Upper lobe of left lung (tissue), 6 donors: Measurements from ENCODE around the gene E2F1. TPM values are rescaled to one million over a fixed set of nuclear protein-coding genes. Genes with fewer than 3 reads are reported as not detected.

Experiments used
- ATAC-seq, 2 donors: fragments of 200-7000 bp; cut with Tn5 transposase; one replicate each; pipeline ENCODE4 v1.9.1; 2022; ENCODE audit warnings: mild to moderate bottlenecking in 2 of 2, moderate library complexity in 2 of 2; ENCODE audit not compliant: low FRiP score in 2 of 2
- DNase-seq, 2 donors: peaks; one replicate each; pipeline ENCODE4 v3.0.0-alpha.2; 2019 to 2020
- H3K27ac ChIP-seq, 4 donors: fragments of 200-600 bp; sonication (generic); one replicate each; pipeline ENCODE4 v1.5.1; 2016 to 2019
- H3K27me3 ChIP-seq, 4 donors: fragments of 200-600 bp; sonication (generic); one replicate each; pipeline ENCODE4 v1.5.1; 2017 to 2019
- H3K36me3 ChIP-seq, 4 donors: fragments of 200-600 bp; sonication (generic); one replicate each; pipeline ENCODE4 v1.5.1; 2016 to 2019
- H3K4me1 ChIP-seq, 4 donors: fragments of 200-600 bp; sonication (generic); one replicate each; pipeline ENCODE4 v1.5.1; 2018 to 2019
- H3K4me3 ChIP-seq, 4 donors: fragments of 200-600 bp; sonication (generic); one replicate each; pipeline ENCODE4 v1.5.1; 2017 to 2019; ENCODE audit warnings: mild to moderate bottlenecking in 2 of 4, moderate library complexity in 1 of 4
- H3K9me3 ChIP-seq, 4 donors: fragments of 200-600 bp; sonication (generic); one replicate each; pipeline ENCODE4 v1.5.1; 2018 to 2019
- CTCF ChIP-seq, 6 experiments: fragments of 450-650 bp in 4 of 6; fragments of 200-600 bp in 2 of 6; sonication (generic) in 2 of 6; IDR thresholded peaks; one replicate each; pipeline ENCODE4 v1.5.1; 2016 to 2019; ENCODE audit warnings: antibody characterized with exemption in 6 of 6
- EP300 ChIP-seq, 4 donors: sonication (generic); formaldehyde crosslinking; IDR thresholded peaks; one replicate each; pipeline ENCODE4 v1.5.1; 2017; ENCODE audit warnings: antibody characterized with exemption in 4 of 4, control low read depth in 2 of 4
- POLR2A ChIP-seq, 4 donors: fragments of 450-650 bp; IDR thresholded peaks; one replicate each; pipeline ENCODE4 v1.5.1; 2016 to 2017; ENCODE audit warnings: antibody characterized with exemption in 4 of 4, mild to moderate bottlenecking in 2 of 4
- POLR2AphosphoS5 ChIP-seq, 2 donors: sonication (generic); formaldehyde crosslinking; IDR thresholded peaks; one replicate each; pipeline ENCODE4 v1.5.1; 2017; ENCODE audit warnings: antibody characterized with exemption in 2 of 2
- WGBS, 2 donors: methylation state at CpG; one replicate each; pipeline ENCODE4 v1.1.5; 2017 to 2018; 5-methylcytosine and 5-hydroxymethylcytosine counted together
- total RNA-seq, 6 donors: library from RNA; depleted of rRNA in 4 of 6; stranded (reverse); fragments of >200 nt in 4 of 6; gene quantifications; one replicate each; pipeline versions ENCODE4 v1.1.0 to v1.2.1, GENCODE V29; 2016 to 2021
- donor health status: DM: no; HTN: no; CAD: no; lungs with moderate emphysema.
- donor health status: DM: no; HTN: yes; CAD: no; lungs with severe emphysema.

Gene E2F1
- total RNA-seq, 6 donors from 2014 or later = 5.5 to 12.9 (median 6.8) TPM

GRCh38 chr20:33658510-33658909 is 27.7 kb downstream of the E2F1 start:
- Histone ChIP-seq H3K27ac (no peak overlapping the region), H3K36me3 (peaks cover 5 to 36% (median 24%) of the 10 kb centered on the region in 4 donors), H3K9me3 (no peaks in the 10 kb centered on the region), H3K27me3 (no peaks in the 10 kb centered on the region), H3K4me3 (no peak overlapping the region), H3K4me1 (peaks cover 6 to 23% (median 22%) of the 10 kb centered on the region in 4 donors)
- ATAC-seq = no peak
- TF ChIP-seq POLR2A (IDR thresholded peaks at IDR 0.05) = no peak
- no peak for TF ChIP-seq POLR2AphosphoS5 (IDR thresholded peaks at IDR 0.05)
- TF ChIP-seq EP300 (IDR thresholded peaks at IDR 0.05) = no peak
- no peak for TF ChIP-seq CTCF (IDR thresholded peaks at IDR 0.05)
- no peak for DNase-seq
- 97 to 100% methylated on average over 1 to 8 of the region's 8 CpGs for whole genome bisulfite sequencing, 2 donors

GRCh38 chr20:33657704-33658095 is 28.5 kb downstream of the E2F1 start:
- no peak for ATAC-seq
- DNase-seq = no peak
- WGBS, 2 donors = 93 to 96% methylated on average over 4 to 10 of the region's 12 CpGs
- no peaks in the 10 kb centered on the region for H3K9me3 ChIP-seq
- no peak overlapping the region for H3K4me3 ChIP-seq
- H3K4me1 ChIP-seq = peaks cover 7 to 21% (median 21%) of the 10 kb centered on the region in 4 donors
- no peaks in the 10 kb centered on the region for H3K27me3 ChIP-seq
- TF ChIP-seq CTCF (IDR thresholded peaks at IDR 0.05) (no peak), POLR2A (IDR thresholded peaks at IDR 0.05) (no peak), EP300 (IDR thresholded peaks at IDR 0.05) (no peak), POLR2AphosphoS5 (IDR thresholded peaks at IDR 0.05) (no peak)
- peaks cover 5 to 36% (median 24%) of the 10 kb centered on the region in 4 donors for H3K36me3 ChIP-seq
- H3K27ac ChIP-seq = no peak overlapping the region

- no peak for ATAC-seq
- Histone ChIP-seq H3K4me1 (peaks cover 6 to 20% (median 18%) of the 10 kb centered on the region in 4 donors), H3K9me3 (no peaks in the 10 kb centered on the region), H3K36me3 (peaks cover 5 to 36% (median 24%) of the 10 kb centered on the region in 4 donors), H3K27me3 (no peaks in the 10 kb centered on the region), H3K4me3 (no peak overlapping the region), H3K27ac (no peak overlapping the region)
- 94% methylated on average over 7 to 16 of the region's 17 CpGs for WGBS, 2 donors
- TF ChIP-seq POLR2AphosphoS5 (IDR thresholded peaks at IDR 0.05) (no peak), POLR2A (IDR thresholded peaks at IDR 0.05) (no peak), EP300 (IDR thresholded peaks at IDR 0.05) (no peak), CTCF (IDR thresholded peaks at IDR 0.05) (no peak)
- no peak for DNase-seq
Measured at GRCh38 chr20:33656783-33657703, 29.1 kb downstream of the E2F1 start.

- no peaks in the 10 kb centered on the region for H3K27me3 ChIP-seq
- peaks cover 6 to 23% (median 20%) of the 10 kb centered on the region in 4 donors for H3K4me1 ChIP-seq
- no peak overlapping the region for H3K27ac ChIP-seq
- H3K9me3 ChIP-seq = no peaks in the 10 kb centered on the region
- DNase-seq = no peak
- WGBS, 2 donors = 93 to 94% methylated on average over 6 to 10 of the region's 10 CpGs
- TF ChIP-seq CTCF (IDR thresholded peaks at IDR 0.05) = no peak
- TF ChIP-seq EP300 (IDR thresholded peaks at IDR 0.05) = no peak
- TF ChIP-seq POLR2A (IDR thresholded peaks at IDR 0.05) = no peak
- no peak for TF ChIP-seq POLR2AphosphoS5 (IDR thresholded peaks at IDR 0.05)
- H3K4me3 ChIP-seq = no peak overlapping the region
- peaks cover 5 to 36% (median 24%) of the 10 kb centered on the region in 4 donors for H3K36me3 ChIP-seq
- ATAC-seq = no peak
Measured at GRCh38 chr20:33656010-33656782, 30.0 kb downstream of the E2F1 start.
